Neural cell (in vitro differentiated cells): Measurements from ENCODE around the gene VPS50. TPM values are rescaled to one million over a fixed set of nuclear protein-coding genes. Genes with fewer than 3 reads are reported as not detected.

Experiments
- H2AFZ ChIP-seq: fragments of 200-600, 300-800 bp; sonication (generic), shearing (Covaris generic); 2 replicates; pipeline ENCODE4 v1.6.0; 2014; ENCODE audit warnings: low read depth, mild to moderate bottlenecking, antibody characterized with exemption, low read length, moderate library complexity
- H3F3A ChIP-seq: fragments of 200-600 bp; shearing (Covaris generic); 2 replicates; pipeline ENCODE4 v1.6.1; 2016; ENCODE audit warnings: mild to moderate bottlenecking, moderate library complexity, mixed read lengths, antibody characterized with exemption, low read length; ENCODE audit not compliant: insufficient read depth, poor library complexity, severe bottlenecking
- H3K27ac ChIP-seq: fragments of 200-600, 300-800 bp; sonication (generic), shearing (Covaris generic); 2 replicates; pipeline ENCODE4 v1.5.1; 2014; ENCODE audit warnings: mild to moderate bottlenecking, low read length, moderate library complexity
- H3K27me3 ChIP-seq: fragments of 300-800, 200-600 bp; sonication (generic), shearing (Covaris generic); 2 replicates; pipeline ENCODE4 v1.6.0; 2014; ENCODE audit warnings: mild to moderate bottlenecking, low read depth, low read length, moderate library complexity; ENCODE audit not compliant: insufficient read depth
- H3K36me3 ChIP-seq: fragments of 300-800, 200-600 bp; sonication (generic), shearing (Covaris generic); 2 replicates; pipeline ENCODE4 v1.5.1; 2014; ENCODE audit warnings: mild to moderate bottlenecking, antibody characterized with exemption, low read length, moderate library complexity; ENCODE audit not compliant: insufficient read depth
- H3K4me2 ChIP-seq: fragments of 300-800, 200-600 bp; sonication (generic), shearing (Covaris generic); 2 replicates; pipeline ENCODE4 v1.6.0; 2014; ENCODE audit warnings: mild to moderate bottlenecking, low read length
- H3K4me3 ChIP-seq: fragments of 300-800, 200-600 bp; sonication (generic), shearing (Covaris generic); 2 replicates; pipeline ENCODE4 v1.5.1; 2014; ENCODE audit warnings: mild to moderate bottlenecking, low read length, moderate library complexity
- H3K79me2 ChIP-seq: fragments of 200-600 bp; shearing (Covaris generic); replicated peaks from 2 replicates; pipeline ENCODE4 v1.6.0; 2014; ENCODE audit warnings: mild to moderate bottlenecking, low read length, moderate library complexity; ENCODE audit not compliant: insufficient read depth
- H3K9ac ChIP-seq: fragments of 300-800, 200-600 bp; sonication (generic), shearing (Covaris generic); 2 replicates; pipeline ENCODE4 v1.6.1; 2016; ENCODE audit warnings: mild to moderate bottlenecking, low read length, mixed read lengths
- H3K9me2 ChIP-seq: fragments of 200-600 bp; shearing (Covaris generic); 2 replicates; pipeline ENCODE4 v1.6.1; 2016; ENCODE audit warnings: mild to moderate bottlenecking, low read length, mixed read lengths; ENCODE audit not compliant: insufficient read depth
- H3K9me3 ChIP-seq: fragments of 200-600, 300-800 bp; sonication (generic), shearing (Covaris generic); 2 replicates; pipeline ENCODE4 v1.6.1; 2016; ENCODE audit warnings: mild to moderate bottlenecking, mixed run types, low read length, moderate library complexity, mixed read lengths
- H4K20me1 ChIP-seq: fragments of 200-600 bp; shearing (Covaris generic); 2 replicates; pipeline ENCODE4 v1.6.1; 2016; ENCODE audit warnings: mild to moderate bottlenecking, mixed run types; ENCODE audit not compliant: insufficient read depth
- CTCF ChIP-seq: fragments of 450-650 bp; IDR thresholded peaks from 2 replicates; pipeline ENCODE4 v1.5.1; 2014; ENCODE audit warnings: antibody characterized with exemption, mild to moderate bottlenecking, moderate library complexity; ENCODE audit not compliant: poor library complexity, severe bottlenecking
- EP300 ChIP-seq: fragments of 450-650 bp; conservative IDR thresholded peaks from 2 replicates; pipeline ENCODE4 v1.6.1; 2014; ENCODE audit warnings: antibody characterized with exemption, mild to moderate bottlenecking, moderate library complexity; ENCODE audit not compliant: poor library complexity, severe bottlenecking
- EZH2 ChIP-seq: fragments of 200-600, 300-800 bp; shearing (Covaris generic), sonication (generic); IDR thresholded peaks from 2 replicates; pipeline ENCODE4 v1.6.1; 2014; ENCODE audit warnings: antibody characterized with exemption, low read length, borderline replicate concordance, mild to moderate bottlenecking; ENCODE audit not compliant: insufficient read depth, poor library complexity, severe bottlenecking
- MXI1 ChIP-seq: fragments of 450-650 bp; conservative IDR thresholded peaks from 2 replicates; pipeline ENCODE4 v1.6.1; 2014; ENCODE audit warnings: antibody characterized with exemption, mild to moderate bottlenecking; ENCODE audit not compliant: poor library complexity, severe bottlenecking
- POLR2AphosphoS5 ChIP-seq: IDR thresholded peaks from 2 replicates; pipeline ENCODE4 v1.6.1; 2012
- RAD21 ChIP-seq: fragments of 450-650 bp; conservative IDR thresholded peaks from 2 replicates; pipeline ENCODE4 v1.6.1; 2014; ENCODE audit warnings: antibody characterized with exemption, mild to moderate bottlenecking, moderate library complexity
- REST ChIP-seq: IDR thresholded peaks from 2 replicates; pipeline ENCODE4 v1.6.1; 2012; ENCODE audit warnings: borderline replicate concordance
- SMC3 ChIP-seq: fragments of 450-650 bp; conservative IDR thresholded peaks from 2 replicates; pipeline ENCODE4 v1.6.1; 2014; ENCODE audit warnings: antibody characterized with exemption, mild to moderate bottlenecking, moderate library complexity; ENCODE audit not compliant: poor library complexity
- TAF1 ChIP-seq: IDR thresholded peaks from 2 replicates; pipeline ENCODE4 v1.6.1; 2012; ENCODE audit warnings: low read depth
- polyA plus RNA-seq: library from polyadenylated mRNA; depleted of rRNA; stranded (reverse); fragments of >200 nt; gene quantifications from 2 replicates; pipeline ENCODE4 v1.2.3, GENCODE V29; 2014

The VPS50 gene
- polyA plus RNA-seq, 1 donor from 2014 or later = 58.2 TPM

DNA sequence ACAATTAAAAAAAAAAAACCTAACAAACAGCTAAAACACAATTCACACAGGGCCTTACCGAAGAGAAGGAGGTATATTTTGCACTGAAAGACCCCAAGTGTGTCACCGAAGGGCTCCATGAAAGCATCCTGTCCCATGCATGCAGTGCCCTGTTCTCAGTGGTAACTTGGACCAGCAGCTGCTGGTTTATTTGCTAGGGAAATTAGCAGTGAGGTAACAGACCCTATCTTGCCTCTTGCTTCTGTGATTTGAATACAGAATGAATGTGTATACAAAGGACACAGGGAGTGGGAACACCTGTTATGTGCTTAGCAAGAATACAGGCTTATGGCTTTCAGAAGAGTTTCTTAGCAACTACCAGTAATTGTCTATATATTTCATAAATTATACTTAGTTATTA lies 5.9 kb upstream of the VPS50 start, which contains the start of gene HEPACAM2:
Gene HEPACAM2, minus strand, starts transcription at position 160 of the 400 bp plus-strand sequence.
- peaks cover 9% of the 10 kb centered on the region for H3K27me3 ChIP-seq
- no peaks in the 10 kb centered on the region for H3K36me3 ChIP-seq
- no peaks in the 10 kb centered on the region for H3K9me3 ChIP-seq
- H3F3A ChIP-seq = no peaks in the 10 kb centered on the region
- H3K4me3 ChIP-seq = no peak within 1 kb of the TSS
- no peak within 1 kb of the TSS for H3K9ac ChIP-seq
- no peaks in the 10 kb centered on the region for H3K9me2 ChIP-seq
- TF ChIP-seq REST (no peak), POLR2AphosphoS5 (no peak), RAD21 (no peak), MXI1 (no peak), SMC3 (no peak), EZH2 (no peak), TAF1 (no peak), EP300 (no peak), CTCF (no peak)
- H3K27ac ChIP-seq = no peak within 1 kb of the TSS
- no peaks in the 10 kb centered on the region for H4K20me1 ChIP-seq
- no peak within 1 kb of the TSS for H3K4me2 ChIP-seq
- H2AFZ ChIP-seq = no peak within 1 kb of the TSS
- no peaks in the 10 kb centered on the region for H3K79me2 ChIP-seq

- no peak for TF ChIP-seq MXI1
- no peak for TF ChIP-seq EZH2
- TF ChIP-seq POLR2AphosphoS5 = no peak
- TF ChIP-seq TAF1 = no peak
- TF ChIP-seq SMC3 = peak; percentile 69
- peak; percentile 64 for TF ChIP-seq RAD21
- no peak for TF ChIP-seq REST
- peak; percentile 75 for TF ChIP-seq CTCF
- TF ChIP-seq EP300 = no peak
- Histone ChIP-seq H3K79me2 (peaks cover 10% of the 10 kb centered on the region), H3K36me3 (no peaks in the 10 kb centered on the region), H3F3A (no peaks in the 10 kb centered on the region), H3K27me3 (peaks cover 9% of the 10 kb centered on the region), H3K9me3 (no peaks in the 10 kb centered on the region), H3K9me2 (no peaks in the 10 kb centered on the region), H3K4me3 (no peak overlapping the region), H2AFZ (no peak overlapping the region), H3K4me2 (no peak overlapping the region), H3K9ac (no peak overlapping the region), H3K27ac (no peak overlapping the region), H4K20me1 (no peaks in the 10 kb centered on the region)
Observed at GRCh38 chr7:93228302-93228701, 3.9 kb upstream of the VPS50 start.
